ENCODE data around the gene ADGRG3.

ADGRG3 gene

DNA sequence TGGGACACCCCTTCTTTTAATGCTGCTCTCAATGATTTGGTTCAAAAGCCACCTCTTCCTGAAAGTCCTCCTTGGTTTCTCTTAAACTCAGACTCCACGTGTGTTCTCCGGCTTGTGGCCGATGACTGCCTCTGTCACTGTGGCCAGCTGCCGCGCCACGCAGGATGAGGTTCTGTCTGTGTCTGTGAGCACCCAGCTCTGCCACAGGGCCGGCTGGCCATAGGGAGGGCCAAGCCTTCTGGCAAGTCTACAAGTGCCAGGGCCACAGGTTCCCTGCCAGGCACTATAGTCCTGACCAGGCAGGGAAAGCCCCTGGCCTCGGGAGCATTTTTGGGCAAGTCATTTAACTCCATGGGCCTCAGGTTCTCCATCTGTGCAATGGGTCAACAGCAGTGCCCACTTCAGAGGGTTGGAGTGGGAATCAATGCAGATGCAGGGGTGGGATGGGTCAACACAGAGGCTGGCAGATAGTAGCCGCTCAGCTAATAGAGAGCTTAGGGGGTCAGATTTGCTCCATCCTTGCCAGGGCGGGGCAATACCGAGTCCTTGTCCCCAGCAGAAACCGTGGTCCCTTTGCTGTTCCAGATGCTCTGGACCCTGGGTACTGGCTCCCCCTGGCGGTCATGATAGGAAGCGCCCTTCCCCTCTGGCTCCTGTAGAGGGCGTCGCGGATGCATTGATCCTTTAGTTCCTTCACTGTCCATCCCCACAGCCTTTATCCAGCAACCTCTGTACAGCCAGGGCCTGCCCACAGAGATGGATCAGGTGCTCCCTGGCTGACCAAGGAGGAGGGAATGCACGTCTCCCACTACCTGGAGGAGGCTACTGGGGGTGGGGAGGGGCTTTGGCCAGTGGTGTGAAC, 19.3 kb upstream of the ADGRG3 start:
- Histone ChIP-seq H3K4me1 (ENCODE audit: control insufficient read depth, low read length) (peaks cover 16% of the 10 kb centered on the region), H3K4me2 (ENCODE audit: low read length) (no peak overlapping the region), H3K36me3 (ENCODE audit: control insufficient read depth, low read length) (no peaks in the 10 kb centered on the region)

GRCh38 chr16:57649443-57649751, 18.7 kb upstream of the ADGRG3 start:
- Histone ChIP-seq H3F3A (ENCODE audit: control insufficient read depth, insufficient read depth) (no peaks in the 10 kb centered on the region), H3K27me3 (ENCODE audit: control insufficient read depth, low read length) (peaks cover 5% of the 10 kb centered on the region), H3K4me3 (ENCODE audit: low read length) (no peak overlapping the region), H3K36me3 (ENCODE audit: control insufficient read depth, low read length) (no peaks in the 10 kb centered on the region), H3K4me1 (ENCODE audit: control insufficient read depth, low read length) (peaks cover 16% of the 10 kb centered on the region), H3K27ac (ENCODE audit: low read depth, low read length) (no peak overlapping the region), H3K9me2 (replicated peaks; ENCODE audit: control insufficient read depth, low read length) (no peaks in the 10 kb centered on the region), H3K9me3 (ENCODE audit: control insufficient read depth, insufficient read depth, low read length) (no peaks in the 10 kb centered on the region; the same call in 1 of the 2 replicates), H3K4me2 (ENCODE audit: low read length) (no peak overlapping the region), H3K79me2 (ENCODE audit: control insufficient read depth, low read length) (no peaks in the 10 kb centered on the region), H4K20me1 (ENCODE audit: control insufficient read depth, insufficient read depth, low read depth, low read length) (peaks cover 6% of the 10 kb centered on the region; the same call in 1 of the 2 replicates)
- no peak for TF ChIP-seq CTCF (IDR thresholded peaks at IDR 0.05; ENCODE audit: low read depth, low read length, poor library complexity, severe bottlenecking)
- no peak for TF ChIP-seq EZH2phosphoT487 (IDR thresholded peaks at IDR 0.05; ENCODE audit: borderline replicate concordance, low read length)

More for the DNA sequence above, 19.3 kb upstream of the ADGRG3 start:
- TF ChIP-seq EZH2phosphoT487 (IDR thresholded peaks at IDR 0.05; ENCODE audit: borderline replicate concordance, low read length) (no peak), CTCF (IDR thresholded peaks at IDR 0.05; ENCODE audit: low read depth, low read length, poor library complexity, severe bottlenecking) (peak; percentile 100)
- Histone ChIP-seq H3K79me2 (ENCODE audit: control insufficient read depth, low read length) (no peaks in the 10 kb centered on the region), H3K9me3 (ENCODE audit: control insufficient read depth, insufficient read depth, low read length) (no peaks in the 10 kb centered on the region; the same call in 1 of the 2 replicates), H3F3A (ENCODE audit: control insufficient read depth, insufficient read depth) (no peaks in the 10 kb centered on the region), H3K9me2 (replicated peaks; ENCODE audit: control insufficient read depth, low read length) (no peaks in the 10 kb centered on the region), H3K27me3 (ENCODE audit: control insufficient read depth, low read length) (peaks cover 5% of the 10 kb centered on the region), H3K27ac (ENCODE audit: low read depth, low read length) (no peak overlapping the region), H3K4me3 (ENCODE audit: low read length) (no peak overlapping the region), H4K20me1 (ENCODE audit: control insufficient read depth, insufficient read depth, low read depth, low read length) (peaks cover 6% of the 10 kb centered on the region; the same call in 1 of the 2 replicates)

DNA sequence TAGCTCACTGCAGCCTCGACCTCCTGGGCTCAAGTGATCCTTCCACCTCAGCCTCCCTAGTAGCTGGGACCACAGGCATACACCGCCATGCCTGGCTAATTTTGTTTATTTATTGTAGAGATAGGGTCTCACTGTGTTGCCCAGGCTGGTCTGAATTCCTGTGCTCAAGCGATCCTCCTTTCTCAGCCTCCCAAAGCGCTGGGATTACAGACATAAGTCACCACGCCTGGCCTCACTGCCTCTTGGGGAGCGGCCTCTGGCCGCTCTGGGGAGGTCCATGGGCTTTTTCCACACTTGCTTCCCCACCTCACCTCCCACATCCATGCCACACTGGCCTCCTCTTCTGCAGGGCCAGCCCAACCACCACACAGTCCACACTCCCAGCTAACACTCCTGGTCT, 18.3 kb upstream of the ADGRG3 start:
- no peaks in the 10 kb centered on the region for H3K36me3 ChIP-seq (ENCODE audit: control insufficient read depth, low read length)
- H3F3A ChIP-seq (ENCODE audit: control insufficient read depth, insufficient read depth) = no peaks in the 10 kb centered on the region
- H3K4me2 ChIP-seq (ENCODE audit: low read length) = no peak overlapping the region
- H3K9me3 ChIP-seq (ENCODE audit: control insufficient read depth, insufficient read depth, low read length) = no peaks in the 10 kb centered on the region
- peaks cover 16% of the 10 kb centered on the region for H3K4me1 ChIP-seq (ENCODE audit: control insufficient read depth, low read length)
- no peaks in the 10 kb centered on the region for H3K9me2 ChIP-seq (replicated peaks; ENCODE audit: control insufficient read depth, low read length)
- TF ChIP-seq EZH2phosphoT487 (IDR thresholded peaks at IDR 0.05; ENCODE audit: borderline replicate concordance, low read length) (no peak), CTCF (IDR thresholded peaks at IDR 0.05; ENCODE audit: low read depth, low read length, poor library complexity, severe bottlenecking) (no peak)
- H4K20me1 ChIP-seq (ENCODE audit: control insufficient read depth, insufficient read depth, low read depth, low read length) = peaks cover 6% of the 10 kb centered on the region; the same call in 1 of the 2 replicates
- H3K27ac ChIP-seq (ENCODE audit: low read depth, low read length) = no peak overlapping the region
- peaks cover 5% of the 10 kb centered on the region for H3K27me3 ChIP-seq (ENCODE audit: control insufficient read depth, low read length)
- H3K79me2 ChIP-seq (ENCODE audit: control insufficient read depth, low read length) = no peaks in the 10 kb centered on the region
- no peak overlapping the region for H3K4me3 ChIP-seq (ENCODE audit: low read length)

Data from DOHH2 (cell line).